Activated CD4-positive, alpha-beta T cell treated with anti-CD3 and anti-CD28 coated beads, Interleukin-2, amount 50 U/mL, for 1 hour (primary cell): ENCODE results near the gene FCHSD2.
"Not testable (repeated sequence)": the region's sequence is repeated elsewhere in the genome, so short reads cannot be mapped to it uniquely, and the experiment has no call there.

Source experiments
- DNase-seq: peaks from one replicate; pipeline ENCODE4 v3.0.0-alpha.2; 2020

Gene FCHSD2

DNA sequence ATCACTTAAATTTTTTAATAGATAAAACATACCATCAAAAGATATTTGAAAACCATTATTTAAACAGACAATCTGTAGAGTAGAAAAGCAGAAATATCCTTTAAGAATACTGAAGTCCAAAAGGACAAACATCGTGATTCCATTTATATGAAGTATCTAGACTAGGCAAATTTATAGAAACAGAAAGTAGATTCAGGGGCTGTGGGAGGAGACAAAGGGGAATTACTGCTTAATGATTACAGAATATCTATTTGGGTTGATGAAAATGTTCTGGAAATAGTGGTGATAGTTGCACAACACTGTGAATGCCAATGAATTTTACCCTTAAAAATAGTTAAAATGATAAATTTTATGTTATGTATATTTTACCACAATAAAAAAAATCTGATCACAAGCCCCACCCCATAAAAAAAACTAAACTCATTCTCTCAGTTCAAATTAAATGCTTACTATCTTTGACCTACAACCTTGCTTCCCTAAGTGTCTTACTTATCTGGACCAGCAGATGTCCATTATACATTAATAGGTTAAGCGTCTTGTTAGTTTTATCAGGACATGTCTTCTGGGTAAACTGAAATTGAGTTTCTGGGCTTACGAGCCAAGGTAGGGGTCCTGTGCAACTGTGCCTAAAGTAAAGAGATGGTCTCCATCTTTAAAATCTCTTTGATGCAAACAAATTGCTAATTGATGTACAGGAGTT lies 86.3 kb downstream of the FCHSD2 start:
- DNase-seq: no peak

DNA sequence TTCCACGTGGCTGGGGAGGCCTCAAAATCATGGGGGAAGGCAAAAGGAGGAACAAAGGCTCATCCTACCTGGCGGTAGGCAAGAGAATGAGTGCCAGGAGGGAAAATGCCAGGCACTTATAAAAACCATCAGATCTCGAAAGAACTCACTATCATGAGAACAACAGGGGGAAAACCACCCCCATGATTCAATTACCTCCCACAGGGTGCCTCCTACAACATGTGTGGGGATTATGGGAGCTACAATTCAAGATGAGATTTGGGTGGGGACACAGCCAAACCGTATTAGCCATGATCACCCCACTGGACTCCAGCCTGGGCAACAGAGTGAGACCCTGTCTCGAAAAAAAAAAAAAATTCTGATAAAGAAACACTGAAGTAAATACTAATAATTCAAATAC lies 87.1 kb downstream of the FCHSD2 start:
- no peak for DNase-seq

GRCh38 chr11:73053964-73054363 lies 88.2 kb downstream of the FCHSD2 start:
- DNase-seq: no peak

DNA sequence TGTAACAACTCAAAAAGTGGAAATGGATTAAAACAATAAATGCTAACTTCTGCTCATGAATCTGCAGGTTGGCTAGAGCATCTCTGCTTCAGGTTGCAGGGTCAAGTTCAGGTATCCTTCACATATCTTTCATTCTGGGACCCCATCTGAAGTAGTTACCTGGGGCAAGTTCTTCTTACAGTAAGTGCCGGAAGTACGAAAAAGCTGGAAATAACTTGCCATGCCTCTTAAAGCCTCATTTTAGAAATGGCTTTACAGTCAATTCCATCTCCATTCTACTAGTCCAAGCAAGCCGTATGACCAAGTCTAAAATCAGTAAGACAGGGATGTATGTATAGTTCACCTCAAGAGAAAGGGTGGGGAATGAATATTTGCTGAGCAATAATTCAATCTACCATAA lies 93.7 kb downstream of the FCHSD2 start:
- no peak for DNase-seq

- DNase-seq: no peak
Observed at GRCh38 chr11:73047773-73048371, 94.2 kb downstream of the FCHSD2 start.

- no peak for DNase-seq
Observed at GRCh38 chr11:73040046-73040445, 102.1 kb downstream of the FCHSD2 start.

DNA sequence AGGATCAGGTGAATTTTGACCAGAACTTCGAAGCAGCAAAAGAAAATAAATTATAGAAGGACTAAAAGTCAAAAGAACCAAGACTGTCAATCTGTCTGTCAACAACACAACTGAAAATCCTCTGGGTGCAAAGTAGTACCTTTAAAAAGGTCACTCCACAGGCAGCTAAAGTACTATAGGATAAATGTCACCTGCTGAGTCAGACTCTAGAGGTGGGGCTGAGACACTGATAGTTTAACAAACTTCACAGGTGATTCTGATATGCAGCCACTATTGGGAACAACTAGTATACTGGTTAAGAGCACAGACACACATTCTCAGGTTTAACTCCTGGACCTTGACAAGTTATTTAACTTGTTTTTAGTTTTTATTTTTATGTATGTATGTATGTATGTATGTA lies 107.3 kb downstream of the FCHSD2 start:
- no peak for DNase-seq

GRCh38 chr11:73034331-73034730 lies 107.8 kb downstream of the FCHSD2 start:
- no peak for DNase-seq

- no peak for DNase-seq
Observed at GRCh38 chr11:73030130-73030529, 112.0 kb downstream of the FCHSD2 start.

DNA sequence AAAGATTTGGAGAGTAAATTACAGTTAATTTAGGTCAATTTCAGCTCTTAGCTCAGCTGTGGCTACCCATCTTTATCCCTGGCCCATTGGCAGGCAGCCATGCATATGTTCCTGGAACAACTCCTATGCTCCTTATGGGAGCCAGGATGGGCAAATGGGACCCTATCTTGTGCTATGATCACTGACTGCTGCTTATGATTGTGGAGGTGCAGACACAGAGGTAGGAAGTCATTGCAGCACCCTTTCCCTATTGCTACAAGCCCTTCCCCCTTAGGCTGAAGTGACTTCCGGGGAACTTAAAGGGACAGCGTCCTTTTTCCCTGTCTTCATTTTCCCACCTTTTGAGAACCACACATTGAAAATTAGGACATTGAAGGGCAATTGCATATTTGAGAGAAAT lies 112.7 kb downstream of the FCHSD2 start:
- DNase-seq: no peak

DNA sequence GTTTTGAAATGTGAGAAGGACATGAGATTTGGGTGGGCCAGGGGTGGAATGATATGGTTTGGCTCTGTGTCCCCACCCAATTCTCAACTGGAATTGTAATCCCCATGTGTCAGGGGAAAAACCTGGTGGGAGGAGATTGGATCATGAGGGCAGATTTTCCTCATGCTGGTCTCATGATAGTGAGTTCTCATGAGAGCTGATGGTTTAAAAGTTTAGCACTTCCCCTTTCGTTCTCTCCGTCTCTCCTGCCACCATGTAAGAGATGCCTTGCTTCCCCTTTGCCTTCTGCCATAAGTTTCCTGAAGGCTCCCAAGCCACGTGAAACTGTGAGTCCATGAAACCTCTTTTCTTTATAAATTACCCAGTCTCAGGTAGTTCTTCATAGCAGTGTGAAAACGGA lies 113.5 kb downstream of the FCHSD2 start:
- DNase-seq: no peak

GRCh38 chr11:73027840-73028239 lies 114.3 kb downstream of the FCHSD2 start:
- not testable (repeated sequence) for DNase-seq

DNA sequence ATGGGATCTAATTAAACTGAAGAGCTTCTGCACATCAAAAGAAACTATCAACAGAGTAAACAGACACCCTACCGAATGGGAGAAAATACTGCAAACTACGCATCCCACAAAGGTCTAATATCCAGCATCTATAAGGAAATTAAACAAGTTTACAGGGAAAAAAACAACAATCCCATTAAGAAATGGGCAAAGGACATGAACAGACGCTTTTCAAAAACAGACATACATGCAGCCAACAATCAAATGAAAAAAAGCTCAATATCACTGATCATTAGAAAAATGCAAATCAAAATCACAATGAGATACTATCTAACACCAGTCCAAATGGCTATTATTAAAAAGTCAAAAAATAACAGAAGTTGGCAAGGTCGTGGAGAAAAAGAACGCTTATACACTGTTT lies 117.5 kb downstream of the FCHSD2 start:
- no peak for DNase-seq

DNA sequence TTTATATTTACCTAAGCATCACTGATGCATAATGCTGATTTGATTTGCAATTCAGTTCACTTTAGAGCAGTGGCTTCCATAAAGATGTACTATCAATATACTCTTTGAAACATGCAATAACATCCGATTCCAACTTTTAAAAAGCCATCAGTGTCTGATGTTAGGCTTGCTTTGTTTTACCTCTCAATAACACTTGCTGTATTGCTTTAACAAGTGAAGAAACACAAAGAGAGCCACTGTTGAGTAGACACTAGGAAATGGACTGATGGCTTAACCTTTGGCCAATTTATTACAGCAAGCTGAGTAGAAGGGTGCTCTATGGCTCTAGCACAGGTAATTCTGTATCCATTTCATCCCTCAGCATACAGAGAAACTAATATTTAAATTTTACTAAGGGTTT lies 122.1 kb downstream of the FCHSD2 start:
- DNase-seq: no peak

DNA sequence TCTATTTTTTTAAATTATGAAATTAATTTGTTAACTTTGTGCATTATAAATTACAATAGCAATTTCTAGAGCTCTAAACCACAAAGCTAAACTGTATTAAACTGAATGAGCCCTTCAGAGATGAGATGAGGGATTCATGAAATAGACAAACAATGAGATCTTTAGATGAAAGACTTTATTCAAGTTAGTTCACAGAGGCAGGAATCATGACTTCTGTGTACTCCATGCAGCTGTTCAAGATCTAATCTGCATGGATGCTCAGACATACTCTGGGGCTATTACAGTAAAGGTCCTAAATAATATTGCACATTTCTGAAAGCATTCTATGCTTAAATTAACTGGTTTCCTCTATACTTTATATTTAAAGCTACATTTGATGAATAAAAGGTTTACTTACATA lies 122.7 kb downstream of the FCHSD2 start:
- no peak for DNase-seq

- DNase-seq: no peak
Observed at GRCh38 chr11:73018856-73019255, 123.3 kb downstream of the FCHSD2 start.

- DNase-seq: no peak
Observed at GRCh38 chr11:73017024-73017751, 124.9 kb downstream of the FCHSD2 start.

GRCh38 chr11:73013021-73013420 lies 129.1 kb downstream of the FCHSD2 start:
- DNase-seq: no peak

DNA sequence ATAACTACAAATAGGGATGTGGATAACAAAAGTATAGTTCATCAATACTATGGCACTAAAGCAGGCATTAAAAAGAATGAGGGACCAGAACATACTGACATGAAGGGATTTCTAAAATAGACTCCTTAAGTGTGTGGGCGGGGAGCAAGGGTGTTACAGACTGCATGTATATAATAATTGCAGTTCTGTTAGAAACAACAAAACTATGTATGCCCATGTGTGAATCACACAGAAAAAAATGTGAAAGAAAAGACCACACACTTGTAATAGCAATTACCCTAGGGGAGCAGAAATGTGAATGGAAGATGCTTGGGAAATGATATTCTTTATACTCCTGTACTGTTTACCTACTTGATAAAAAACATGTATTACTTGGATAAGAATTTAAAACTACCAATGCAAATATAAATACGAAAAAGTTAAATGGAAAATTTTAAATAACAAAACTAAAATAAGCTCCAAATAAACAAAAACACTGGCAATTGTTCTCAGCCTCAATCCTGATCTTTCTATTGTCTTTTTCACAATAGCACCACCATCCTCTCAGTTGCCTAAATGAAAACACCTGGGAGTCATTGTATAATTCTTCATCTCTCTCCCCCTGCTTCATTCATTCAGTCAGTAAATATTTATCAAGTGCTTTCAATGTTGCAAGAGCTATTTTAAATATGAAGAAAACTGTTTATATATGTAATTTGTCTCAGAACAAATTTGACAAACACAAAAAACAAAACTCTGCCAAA lies 129.8 kb downstream of the FCHSD2 start:
- no peak for DNase-seq

GRCh38 chr11:73011126-73011817 lies 130.8 kb downstream of the FCHSD2 start:
- no peak for DNase-seq

- no peak for DNase-seq
Observed at GRCh38 chr11:73009972-73010371, 132.1 kb downstream of the FCHSD2 start.

DNA sequence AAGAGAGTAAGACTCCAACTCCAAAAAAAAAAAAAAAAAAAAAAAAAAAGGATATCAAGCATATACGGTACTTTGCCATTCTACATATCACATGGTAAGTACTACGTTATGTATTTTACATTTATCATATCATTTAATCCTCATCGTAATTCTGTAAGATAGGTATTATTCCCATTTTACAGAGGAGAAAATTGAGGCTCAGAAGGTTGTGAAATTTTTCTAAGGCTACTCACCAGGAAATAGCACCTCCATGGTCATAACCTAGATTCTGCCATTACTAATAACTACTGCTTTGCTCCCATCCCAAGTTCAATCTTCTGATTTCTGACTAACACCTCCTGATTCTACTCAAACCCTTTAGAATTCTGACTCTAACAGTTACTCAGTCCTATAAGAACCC lies 138.0 kb downstream of the FCHSD2 start:
- DNase-seq: no peak

DNA sequence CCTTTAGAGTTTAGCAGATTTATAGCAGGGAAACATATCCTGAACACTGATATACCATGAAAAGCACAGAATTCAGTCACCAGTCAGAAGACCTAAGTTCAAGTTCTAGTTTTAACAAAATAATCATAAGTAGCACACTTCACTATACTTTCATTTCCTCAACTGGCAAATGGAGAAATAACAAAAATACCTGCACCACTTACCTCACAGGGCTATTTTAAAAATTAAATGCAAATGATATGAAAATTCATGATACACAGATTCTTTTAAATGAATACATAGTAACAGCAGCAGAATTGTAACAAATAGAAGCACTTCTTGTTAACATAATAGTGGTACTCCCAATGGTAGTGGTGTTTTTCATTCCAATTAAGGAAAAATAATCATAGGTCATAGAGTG lies 139.0 kb downstream of the FCHSD2 start:
- DNase-seq: no peak
